Epidermal melanocyte (primary cell): ENCODE results near the gene ORM1.
"Not testable (repeated sequence)": the region's sequence is repeated elsewhere in the genome, so short reads cannot be mapped to it uniquely, and the experiment has no call there.

Experiments
- DNase-seq: peaks from one replicate; pipeline ENCODE4 v3.0.0; 2011; ENCODE audit warnings: low spot score; ENCODE audit not compliant: insufficient read length

Gene ORM1

DNA sequence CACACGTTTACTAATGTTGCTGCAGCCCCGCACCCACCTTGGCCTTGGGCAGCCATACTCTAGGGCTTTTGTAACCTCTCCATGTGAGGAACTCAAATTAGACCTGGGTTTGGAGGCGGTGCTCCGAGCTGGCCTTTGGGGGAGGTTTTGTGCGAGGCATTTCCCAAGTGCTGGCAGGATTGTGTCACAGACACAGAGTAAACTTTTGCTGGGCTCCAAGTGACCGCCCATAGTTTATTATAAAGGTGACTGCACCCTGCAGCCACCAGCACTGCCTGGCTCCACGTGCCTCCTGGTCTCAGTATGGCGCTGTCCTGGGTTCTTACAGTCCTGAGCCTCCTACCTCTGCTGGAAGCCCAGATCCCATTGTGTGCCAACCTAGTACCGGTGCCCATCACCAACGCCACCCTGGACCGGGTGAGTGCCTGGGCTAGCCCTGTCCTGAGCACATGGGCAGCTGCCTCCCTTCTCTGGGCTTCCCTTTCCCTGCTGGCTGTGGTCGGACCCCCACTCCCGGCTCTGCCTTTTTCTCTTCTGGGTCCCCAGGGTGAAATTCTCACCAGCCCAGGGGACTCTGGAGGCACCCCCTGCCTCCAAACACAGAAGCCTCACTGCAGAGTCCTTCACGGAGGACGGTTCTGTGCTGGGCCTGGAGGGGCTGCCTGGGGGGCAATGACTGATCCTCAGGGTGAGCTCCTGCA lies at the start of gene ORM1:
TSS of gene ORM1 (plus strand) at position 268 of the 701 bp plus-strand sequence. CDS start at position 304, 36 bp downstream.
- DNase-seq, result not testable (repeated sequence)

DNA sequence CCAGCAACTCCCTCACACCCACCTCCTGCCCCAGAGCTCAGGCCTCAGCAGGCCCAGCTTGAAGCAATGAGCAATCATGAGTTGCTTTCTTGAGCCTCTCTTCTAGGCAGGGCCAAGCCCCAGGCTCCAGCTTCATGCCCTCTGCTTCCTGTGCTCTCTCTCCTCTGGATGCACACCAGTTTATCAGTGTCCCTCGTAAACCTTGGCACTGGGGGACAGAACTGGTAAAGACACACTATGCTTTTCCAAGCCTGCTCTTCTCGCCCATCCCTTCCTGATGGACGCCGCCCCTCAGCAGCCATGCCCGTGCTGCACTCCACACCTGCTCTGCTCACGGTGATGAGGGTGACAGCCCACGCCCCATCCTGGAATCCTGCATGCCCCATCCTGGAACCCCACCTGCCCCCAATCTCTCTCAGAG lies 49.4 kb upstream of the ORM1 start:
- no peak for DNase-seq

DNA sequence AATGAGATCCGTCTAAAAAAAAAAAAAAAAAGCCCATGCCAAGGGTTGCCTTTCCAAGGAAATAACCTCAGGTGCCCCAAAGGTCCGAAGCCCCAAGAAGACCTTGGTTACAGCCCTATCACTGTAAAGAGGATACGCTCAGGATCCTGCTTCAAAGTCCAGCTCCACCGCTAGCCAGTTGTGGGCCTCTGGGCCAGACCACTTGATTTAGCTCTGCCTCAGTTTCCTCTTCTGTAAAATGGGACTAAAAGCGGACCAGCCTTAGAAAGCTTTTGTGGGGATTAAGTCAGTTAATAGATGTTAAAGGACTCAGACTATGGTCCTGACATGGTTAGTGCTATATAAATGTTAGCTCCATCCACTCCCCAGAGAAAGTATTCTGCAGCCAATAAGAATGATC lies 48.7 kb upstream of the ORM1 start:
- no peak for DNase-seq

GRCh38 chr9:114275246-114276004 lies 47.5 kb upstream of the ORM1 start:
- no peak for DNase-seq

DNA sequence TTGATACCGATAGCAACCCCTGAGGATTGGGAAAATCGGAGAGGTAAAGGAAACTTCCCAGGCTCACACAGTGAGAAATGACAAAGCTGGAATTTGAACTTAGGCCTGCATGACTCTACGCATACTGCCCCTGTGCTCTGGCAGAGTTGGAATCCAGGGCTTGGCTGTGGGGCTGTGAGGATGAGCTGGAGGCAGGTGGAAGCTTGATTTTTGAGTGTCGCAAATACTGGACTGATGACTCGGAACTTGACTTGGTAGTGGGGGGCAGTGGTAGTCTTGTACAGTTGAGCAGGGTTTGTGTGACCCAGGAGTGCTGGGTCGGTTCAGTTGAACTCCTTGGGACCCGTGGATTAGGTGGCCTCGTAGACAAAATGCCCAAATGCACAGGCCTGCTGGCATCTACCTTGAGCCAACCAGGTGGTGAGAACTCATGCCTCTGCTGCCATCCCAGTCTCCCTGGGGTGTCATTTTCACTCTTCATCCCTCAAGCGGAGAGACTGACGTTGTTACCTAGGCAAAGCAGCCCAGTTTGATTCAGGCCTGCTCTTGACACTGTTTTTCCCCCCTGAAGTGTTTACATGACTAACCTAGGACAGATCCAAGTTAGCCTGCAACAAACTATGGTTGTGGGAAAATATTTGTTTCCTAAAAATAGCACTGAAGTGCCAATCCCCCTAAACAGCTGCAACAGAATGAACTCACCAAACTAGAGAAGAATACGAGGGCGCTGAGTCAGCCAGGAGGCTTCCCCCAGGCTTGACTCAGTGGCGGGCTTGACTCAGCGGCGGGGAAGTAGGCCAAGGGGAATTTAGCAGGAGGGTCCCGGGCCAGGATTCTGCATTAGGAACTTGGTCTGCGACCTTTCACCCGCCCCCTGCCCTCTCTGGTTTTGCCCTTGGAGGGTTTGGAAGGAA lies 45.7 kb upstream of the ORM1 start:
- DNase-seq, result peak; percentile 70

DNA sequence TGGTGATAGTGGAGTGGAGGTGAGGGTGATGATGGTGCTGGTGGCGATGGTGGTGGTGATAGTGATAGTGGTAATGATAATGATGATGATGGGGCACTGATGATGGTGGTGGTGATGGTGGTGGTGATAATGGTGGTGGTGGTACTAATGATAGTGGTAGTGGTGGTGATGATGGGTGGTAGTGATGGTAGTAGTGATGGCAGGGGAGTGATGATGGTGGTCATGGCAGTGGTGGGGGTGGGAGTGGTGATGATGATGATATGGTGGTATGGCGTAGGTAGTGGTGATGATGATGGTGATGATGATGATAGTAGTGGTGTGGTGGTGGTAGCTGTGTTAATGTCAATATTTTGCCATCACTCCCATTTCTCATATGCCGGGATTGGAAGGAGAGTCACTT lies 44.5 kb upstream of the ORM1 start:
- no peak for DNase-seq

DNA sequence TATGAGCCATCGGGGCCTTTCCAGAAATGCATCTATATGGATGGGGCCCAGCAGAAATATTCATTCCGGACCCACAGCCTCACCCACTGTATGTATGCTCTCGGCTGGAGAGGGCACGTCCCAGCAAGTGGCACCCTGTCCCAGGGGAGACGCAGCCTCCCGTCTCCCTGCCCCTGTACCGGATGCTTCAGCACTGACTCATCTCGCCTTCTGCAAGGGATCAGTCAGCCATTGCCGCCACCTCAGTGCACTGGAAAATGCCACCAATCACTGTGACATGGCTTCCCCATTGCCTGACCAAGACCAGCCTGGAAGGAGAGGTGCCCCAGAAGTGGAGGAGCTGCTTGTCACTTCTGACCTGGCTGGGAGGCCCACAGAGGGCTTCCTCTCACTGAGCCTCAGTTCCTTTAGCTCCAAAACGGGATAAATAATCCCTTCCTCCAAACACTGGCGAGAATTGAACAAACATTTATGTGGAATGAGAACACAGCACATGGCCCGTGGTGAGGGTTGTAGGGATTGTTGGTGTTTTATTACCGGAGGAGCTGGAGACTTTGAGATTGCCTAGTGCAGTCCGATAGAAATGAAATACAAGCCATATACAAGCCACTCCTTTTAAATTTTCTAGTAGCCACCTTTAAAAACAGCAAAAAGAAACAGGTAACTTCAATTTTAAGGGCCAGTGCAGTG lies 43.9 kb upstream of the ORM1 start:
- no peak for DNase-seq

- no peak for DNase-seq
These were observed 43.2 kb upstream of the ORM1 start for GRCh38 chr9:114279693-114280092.

GRCh38 chr9:114280636-114281472 lies 42.0 kb upstream of the ORM1 start:
- DNase-seq, result no peak

GRCh38 chr9:114281473-114282103 lies 41.3 kb upstream of the ORM1 start:
- DNase-seq, result no peak

GRCh38 chr9:114282104-114282485 lies 40.8 kb upstream of the ORM1 start:
- no peak for DNase-seq

GRCh38 chr9:114282507-114282906 lies 40.4 kb upstream of the ORM1 start:
- DNase-seq, result no peak

DNA sequence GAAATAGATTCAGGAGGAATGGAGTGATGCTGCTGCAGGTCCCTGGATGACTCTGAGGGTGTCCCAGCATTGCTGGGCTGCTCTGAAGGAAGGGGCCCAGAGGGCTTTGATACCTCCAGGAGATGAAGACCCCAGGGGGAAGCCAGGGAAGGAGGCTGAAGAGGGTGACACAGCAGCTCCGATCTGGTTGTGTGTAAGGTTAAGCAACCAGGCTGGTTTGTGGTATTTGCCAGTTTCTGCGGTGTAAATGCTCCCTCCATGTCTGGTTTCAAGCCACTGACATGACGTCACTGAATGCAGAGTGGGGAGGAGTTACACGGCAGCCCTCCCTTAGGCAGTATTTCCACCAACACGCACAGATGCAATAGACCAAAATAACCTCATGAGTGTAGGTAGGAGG lies 40.0 kb upstream of the ORM1 start:
- no peak for DNase-seq

- DNase-seq, result no peak
These were observed 39.3 kb upstream of the ORM1 start for GRCh38 chr9:114283551-114284111.

GRCh38 chr9:114284316-114285060 lies 38.4 kb upstream of the ORM1 start:
- DNase-seq, result no peak

GRCh38 chr9:114285166-114285867 lies 37.6 kb upstream of the ORM1 start:
- peak; percentile 43 for DNase-seq

GRCh38 chr9:114286146-114286679 lies 36.7 kb upstream of the ORM1 start:
- DNase-seq, result no peak
